GM21526 (cell line): ENCODE data around the gene TAOK1.

Experiments used
- ATAC-seq: cut with Tn5 transposase; IDR thresholded peaks from one replicate; pipeline ENCODE4 v1.9.1; 2021; ENCODE audit warnings: moderate library complexity; ENCODE audit not compliant: unreplicated experiment, low FRiP score

TAOK1 gene

GRCh38 chr17:29591737-29592608 lies 201.8 kb downstream of the TAOK1 start:
- ATAC-seq = no peak

GRCh38 chr17:29592850-29593551 lies 202.8 kb downstream of the TAOK1 start, which contains the start of gene ANKRD13B:
Gene ANKRD13B (plus strand): TSS chr17:29593132. CDS start chr17:29593622, 490 bp downstream.
- ATAC-seq = no peak

- ATAC-seq = no peak
Measured at GRCh38 chr17:29593591-29594518, 203.7 kb downstream of the TAOK1 start.

- ATAC-seq = no peak
Measured at GRCh38 chr17:29594519-29595090, 204.4 kb downstream of the TAOK1 start.

GRCh38 chr17:29595107-29595942 lies 205.2 kb downstream of the TAOK1 start:
- no peak for ATAC-seq

- no peak for ATAC-seq
Measured at GRCh38 chr17:29595943-29596774, 206.0 kb downstream of the TAOK1 start.

- ATAC-seq = no peak
Measured at GRCh38 chr17:29596811-29597210, 206.6 kb downstream of the TAOK1 start.

GRCh38 chr17:29597361-29598172 lies 207.4 kb downstream of the TAOK1 start:
- ATAC-seq = no peak
